HT1080 (cell line): ENCODE data around the gene COX6B1. TPM values are rescaled to one million over a fixed set of nuclear protein-coding genes. Genes with fewer than 3 reads are reported as not detected.

ENCODE experiments used
- total RNA-seq: library from RNA; depleted of rRNA; stranded (reverse); fragments of >200 nt; shearing (Covaris generic); gene quantifications from 2 replicates; pipeline ENCODE4 v1.2.3, GENCODE V29; 2014; rRNA removed

COX6B1 gene
- total RNA-seq, 1 experiment from 2014 or later, result 551 TPM

Other genes with a start within 250 kb of the COX6B1 start
- not detected in 2 replicates for gene FFAR2, start 200.1 kb upstream of the COX6B1 start, total RNA-seq
- gene KRTDAP, start 157.9 kb upstream of the COX6B1 start, total RNA-seq, result not detected in 2 replicates
- gene DMKN, start 134.7 kb upstream of the COX6B1 start, total RNA-seq, result 34.4 and 53.0 TPM in 2 replicates
- 3.0 and 14.9 TPM in 2 replicates for gene SBSN, start 120.0 kb upstream of the COX6B1 start, total RNA-seq
- not detected in 2 replicates for gene GAPDHS, start 114.9 kb upstream of the COX6B1 start, total RNA-seq
- 162 and 178 TPM in 2 replicates for gene TMEM147, start 102.7 kb upstream of the COX6B1 start, total RNA-seq
- gene ATP4A, start 84.7 kb upstream of the COX6B1 start, total RNA-seq, result not detected in 2 replicates
- not detected in 2 replicates for gene PMIS2, start 62.1 kb upstream of the COX6B1 start, total RNA-seq
- 19.7 and 21.1 TPM in 2 replicates for gene HAUS5, start 35.6 kb upstream of the COX6B1 start, total RNA-seq
- gene RBM42, start 19.3 kb upstream of the COX6B1 start, total RNA-seq, result 71.9 and 93.9 TPM in 2 replicates
- 0.50 and 2.5 TPM in 2 replicates for gene ETV2, start 6.6 kb upstream of the COX6B1 start, total RNA-seq
- gene UPK1A, start 18.2 kb downstream of the COX6B1 start, total RNA-seq, result not detected in 2 replicates
- gene ZBTB32, start 56.2 kb downstream of the COX6B1 start, total RNA-seq, result not detected in 2 replicates
- gene KMT2B, start 69.7 kb downstream of the COX6B1 start, total RNA-seq, result 7.7 and 10.9 TPM in 2 replicates
- gene IGFLR1, start 94.1 kb downstream of the COX6B1 start, total RNA-seq, result 2.9 and 11.1 TPM in 2 replicates
- gene U2AF1L4, start 97.1 kb downstream of the COX6B1 start, total RNA-seq, result 8.4 and 13.3 TPM in 2 replicates
- 48.5 and 50.6 TPM in 2 replicates for gene PSENEN, start 97.3 kb downstream of the COX6B1 start, total RNA-seq
- gene LIN37, start 100.3 kb downstream of the COX6B1 start, total RNA-seq, result 4.5 and 5.4 TPM in 2 replicates
- gene HSPB6, start 108.7 kb downstream of the COX6B1 start, total RNA-seq, result 0.17 TPM in 1 of 2 replicates, not detected in the other
- 8.6 and 10.8 TPM in 2 replicates for gene PROSER3, start 109.9 kb downstream of the COX6B1 start, total RNA-seq
- 1.3 and 1.8 TPM in 2 replicates for gene ARHGAP33, start 127.2 kb downstream of the COX6B1 start, total RNA-seq
- not detected in 2 replicates for gene PRODH2, start 164.5 kb downstream of the COX6B1 start, total RNA-seq
- gene NPHS1, start 204.2 kb downstream of the COX6B1 start, total RNA-seq, result not detected in 2 replicates
- gene KIRREL2, start 208.6 kb downstream of the COX6B1 start, total RNA-seq, result not detected in 2 replicates
- gene APLP1, start 220.3 kb downstream of the COX6B1 start, total RNA-seq, result 1.6 and 6.6 TPM in 2 replicates